ENCODE results near the gene GNA12.

DNA sequence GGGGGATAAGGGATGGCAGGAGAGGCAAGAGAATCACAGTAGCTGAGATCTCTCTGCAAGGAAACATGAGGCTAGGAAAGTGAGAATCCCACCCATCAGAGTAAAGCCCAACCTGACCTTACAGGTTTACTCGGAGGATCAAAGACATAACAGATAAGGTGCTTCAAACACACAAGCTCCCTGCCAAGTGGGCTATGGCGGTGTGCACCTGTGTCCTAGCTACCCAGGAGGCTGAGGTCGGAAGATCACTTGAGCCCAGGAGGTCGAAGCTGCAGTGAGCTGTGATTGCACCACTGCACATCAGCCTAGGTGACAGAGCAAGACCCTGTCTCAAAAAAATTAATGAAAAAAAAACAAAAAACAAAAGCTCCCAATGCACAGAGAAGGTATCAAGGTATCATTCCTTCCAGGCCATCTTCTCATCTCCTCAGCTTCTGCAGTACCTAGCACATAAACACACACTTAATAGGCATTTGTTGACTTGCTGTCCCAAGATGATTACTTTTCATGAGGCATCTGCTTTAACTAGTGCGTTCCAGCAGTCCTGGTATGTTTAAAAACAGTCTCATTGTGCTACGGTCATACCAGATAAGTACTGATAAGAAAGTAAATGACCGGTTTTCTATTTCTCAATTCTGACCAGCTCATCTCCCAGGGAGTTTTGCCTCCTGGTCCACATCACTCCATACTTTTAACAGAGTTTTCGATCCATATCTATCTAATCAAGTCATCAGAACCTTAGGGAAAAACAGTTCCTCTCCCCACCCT is 13.3 kb downstream of the GNA12 start:
- TF ChIP-seq, protein P1, sequence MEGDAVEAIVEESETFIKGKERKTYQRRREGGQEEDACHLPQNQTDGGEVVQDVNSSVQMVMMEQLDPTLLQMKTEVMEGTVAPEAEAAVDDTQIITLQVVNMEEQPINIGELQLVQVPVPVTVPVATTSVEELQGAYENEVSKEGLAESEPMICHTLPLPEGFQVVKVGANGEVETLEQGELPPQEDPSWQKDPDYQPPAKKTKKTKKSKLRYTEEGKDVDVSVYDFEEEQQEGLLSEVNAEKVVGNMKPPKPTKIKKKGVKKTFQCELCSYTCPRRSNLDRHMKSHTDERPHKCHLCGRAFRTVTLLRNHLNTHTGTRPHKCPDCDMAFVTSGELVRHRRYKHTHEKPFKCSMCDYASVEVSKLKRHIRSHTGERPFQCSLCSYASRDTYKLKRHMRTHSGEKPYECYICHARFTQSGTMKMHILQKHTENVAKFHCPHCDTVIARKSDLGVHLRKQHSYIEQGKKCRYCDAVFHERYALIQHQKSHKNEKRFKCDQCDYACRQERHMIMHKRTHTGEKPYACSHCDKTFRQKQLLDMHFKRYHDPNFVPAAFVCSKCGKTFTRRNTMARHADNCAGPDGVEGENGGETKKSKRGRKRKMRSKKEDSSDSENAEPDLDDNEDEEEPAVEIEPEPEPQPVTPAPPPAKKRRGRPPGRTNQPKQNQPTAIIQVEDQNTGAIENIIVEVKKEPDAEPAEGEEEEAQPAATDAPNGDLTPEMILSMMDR (IDR thresholded peaks at IDR 0.05): no peak
- no peak for TF ChIP-seq POLR2A (IDR thresholded peaks at IDR 0.05)

Measured in right lobe of liver (tissue), 4 donors.